PC-9 (cell line): Measurements from ENCODE around the gene SUCO.

Source experiments
- EZH2 ChIP-seq: fragments of 200-600 bp; sonication (generic); IDR thresholded peaks from 2 replicates; pipeline ENCODE4 v1.8.0; 2017; ENCODE audit warnings: antibody characterized with exemption, low read depth
- TF ChIP-seq, protein P1 (sequence below): fragments of 200-600 bp; sonication (generic); conservative IDR thresholded peaks from 2 replicates; pipeline ENCODE4 v1.6.1; 2017; ENCODE audit warnings: mixed run types, antibody characterized with exemption, mild to moderate bottlenecking, moderate library complexity

DNA sequence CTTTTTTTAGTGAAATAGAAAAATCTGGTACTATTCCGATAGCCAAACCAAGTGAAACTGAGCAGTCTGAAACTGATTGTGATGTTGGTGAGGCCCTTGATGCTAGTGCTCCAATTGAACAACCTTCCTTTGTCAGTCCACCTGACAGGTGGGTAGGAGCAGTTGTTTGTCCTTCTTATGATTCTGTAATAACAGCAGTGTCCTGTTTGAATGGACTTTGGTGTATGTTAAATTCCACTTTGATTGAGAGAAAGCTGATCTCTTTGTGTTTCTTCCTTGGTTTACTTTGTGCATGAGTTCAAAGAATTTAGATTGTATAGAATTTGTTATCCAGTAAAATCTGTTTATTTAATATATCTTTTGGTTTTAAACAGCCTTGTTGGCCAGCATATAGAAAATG is 24.3 kb downstream of the SUCO start:
- TF ChIP-seq, protein P1, sequence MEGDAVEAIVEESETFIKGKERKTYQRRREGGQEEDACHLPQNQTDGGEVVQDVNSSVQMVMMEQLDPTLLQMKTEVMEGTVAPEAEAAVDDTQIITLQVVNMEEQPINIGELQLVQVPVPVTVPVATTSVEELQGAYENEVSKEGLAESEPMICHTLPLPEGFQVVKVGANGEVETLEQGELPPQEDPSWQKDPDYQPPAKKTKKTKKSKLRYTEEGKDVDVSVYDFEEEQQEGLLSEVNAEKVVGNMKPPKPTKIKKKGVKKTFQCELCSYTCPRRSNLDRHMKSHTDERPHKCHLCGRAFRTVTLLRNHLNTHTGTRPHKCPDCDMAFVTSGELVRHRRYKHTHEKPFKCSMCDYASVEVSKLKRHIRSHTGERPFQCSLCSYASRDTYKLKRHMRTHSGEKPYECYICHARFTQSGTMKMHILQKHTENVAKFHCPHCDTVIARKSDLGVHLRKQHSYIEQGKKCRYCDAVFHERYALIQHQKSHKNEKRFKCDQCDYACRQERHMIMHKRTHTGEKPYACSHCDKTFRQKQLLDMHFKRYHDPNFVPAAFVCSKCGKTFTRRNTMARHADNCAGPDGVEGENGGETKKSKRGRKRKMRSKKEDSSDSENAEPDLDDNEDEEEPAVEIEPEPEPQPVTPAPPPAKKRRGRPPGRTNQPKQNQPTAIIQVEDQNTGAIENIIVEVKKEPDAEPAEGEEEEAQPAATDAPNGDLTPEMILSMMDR, result no peak
- no peak for TF ChIP-seq EZH2
